Endothelial cell of umbilical vein (primary cell): Measurements from ENCODE around the gene CIBAR2. TPM values are rescaled to one million over a fixed set of nuclear protein-coding genes. Genes with fewer than 3 reads are reported as not detected.

Experiments
- BruUV-seq: library from RNA; stranded (reverse); fragments of 400-500 nt; replicated peaks from 2 replicates; lab custom pipeline; 2021; lab: Mats Ljungman, UMichigan
- CTCF ChIA-PET: fragments of 300-600, 350-600 bp; sonication (Branson Sonifier 250); formaldehyde crosslinking; loops from one replicate; lab custom pipeline; 2021; ENCODE audit warnings: antibody characterized with exemption, inconsistent platforms; lab: Charles Lee
- POLR2A ChIA-PET: fragments of 300-600, 350-600 bp; sonication (Branson Sonifier 250); formaldehyde crosslinking; loops from one replicate; lab custom pipeline; 2021; ENCODE audit warnings: antibody characterized with exemption, inconsistent platforms; lab: Charles Lee
- DNase-seq: peaks from one replicate; pipeline ENCODE4 v3.0.0-alpha.2; 2011; ENCODE audit warnings: low read depth, low spot score
- FAIRE-seq: peaks from 2 replicates; lab custom pipeline; 2011; peaks lifted over from hg19 to GRCh38; lab: Jason Lieb, UNC
- H2AFZ ChIP-seq: 2 replicates; pipeline ENCODE4 v1.6.0; 2012; ENCODE audit warnings: low read depth, low read length, control low read depth, inconsistent platforms
- H3K27ac ChIP-seq: 2 replicates; pipeline ENCODE4 v1.5.1; 2011; ENCODE audit warnings: low read depth, mild to moderate bottlenecking, control low read depth, low read length, moderate library complexity; ENCODE audit not compliant: insufficient read depth
- H3K27me3 ChIP-seq, 2 experiments: 2 replicates each; pipeline versions ENCODE4 v1.6.0 to v1.6.1; 2011; ENCODE audit warnings: low read length in 2 of 2, mixed read lengths in 1 of 2; ENCODE audit not compliant: control insufficient read depth in 2 of 2, insufficient read depth in 2 of 2
- H3K36me3 ChIP-seq, 2 experiments: 2 replicates in 1 of 2; 3 replicates in 1 of 2; pipeline ENCODE4 v1.5.1; 2011; ENCODE audit warnings: low read length in 2 of 2, mild to moderate bottlenecking in 1 of 2, moderate library complexity in 1 of 2; ENCODE audit not compliant: control insufficient read depth in 2 of 2, insufficient read depth in 2 of 2; ENCODE audit errors: extremely low read depth in 1 of 2
- H3K4me1 ChIP-seq: 3 replicates; pipeline ENCODE4 v1.5.1; 2011; ENCODE audit warnings: mild to moderate bottlenecking, low read length; ENCODE audit not compliant: control insufficient read depth, insufficient read depth; ENCODE audit errors: extremely low read depth
- H3K4me2 ChIP-seq: 2 replicates; pipeline ENCODE4 v1.6.1; 2011; ENCODE audit warnings: low read length, control low read depth, mixed read lengths; ENCODE audit not compliant: insufficient read depth
- H3K4me3 ChIP-seq, 3 experiments: fragments of 200-600 bp in 1 of 3; sonication (generic), shearing (Covaris generic) in 1 of 3; replicated peaks in 1 of 3; 2 replicates each; pipeline ENCODE4 v1.5.1; 2011 to 2016; ENCODE audit warnings: control low read depth in 3 of 3, low read length in 3 of 3, mild to moderate bottlenecking in 2 of 3, inconsistent platforms in 1 of 3, low read depth in 1 of 3, moderate library complexity in 1 of 3; ENCODE audit not compliant: insufficient read depth in 1 of 3
- H3K79me2 ChIP-seq: 2 replicates; pipeline ENCODE4 v1.6.0; 2012; ENCODE audit warnings: low read length, inconsistent platforms; ENCODE audit not compliant: control insufficient read depth, insufficient read depth
- H3K9ac ChIP-seq: replicated peaks from 2 replicates; pipeline ENCODE3; 2011; ENCODE audit warnings: low read length, control low read depth; ENCODE audit not compliant: insufficient read depth; ENCODE audit errors: extremely low read depth
- H3K9me1 ChIP-seq: replicated peaks from 3 replicates; pipeline ENCODE4 v1.6.0; 2011; ENCODE audit warnings: mild to moderate bottlenecking, low read length; ENCODE audit not compliant: control insufficient read depth, insufficient read depth; ENCODE audit errors: extremely low read depth
- H3K9me3 ChIP-seq: replicated peaks from 2 replicates; pipeline ENCODE4 v1.5.1; 2012; ENCODE audit warnings: low read length, inconsistent platforms; ENCODE audit not compliant: control insufficient read depth, insufficient read depth
- H4K20me1 ChIP-seq: replicated peaks from 2 replicates; pipeline ENCODE3; 2011; ENCODE audit warnings: mild to moderate bottlenecking, low read length; ENCODE audit not compliant: control insufficient read depth, insufficient read depth; ENCODE audit errors: extremely low read depth
- EZH2 ChIP-seq: IDR thresholded peaks from 2 replicates; pipeline ENCODE4 v1.6.1; 2012; ENCODE audit warnings: borderline replicate concordance, low read depth, mild to moderate bottlenecking, moderate library complexity, low read length, inconsistent platforms; ENCODE audit not compliant: severe bottlenecking
- FOS ChIP-seq: IDR thresholded peaks from 2 replicates; pipeline ENCODE4 v1.6.1; 2011; ENCODE audit warnings: mild to moderate bottlenecking, low read length, moderate library complexity, borderline replicate concordance; ENCODE audit not compliant: insufficient read depth
- GATA2 ChIP-seq: IDR thresholded peaks from 2 replicates; pipeline ENCODE4 v1.7.0; 2011; ENCODE audit warnings: low read depth, mild to moderate bottlenecking, moderate library complexity, mixed read lengths, low read length; ENCODE audit not compliant: insufficient read length, insufficient read depth
- JUN ChIP-seq: IDR thresholded peaks from 2 replicates; pipeline ENCODE4 v1.6.1; 2011; ENCODE audit warnings: borderline replicate concordance, low read depth; ENCODE audit not compliant: insufficient read length, insufficient read depth
- MAX ChIP-seq: IDR thresholded peaks from 2 replicates; pipeline ENCODE4 v1.6.1; 2011; ENCODE audit not compliant: insufficient read depth, insufficient read length
- MYC ChIP-seq: IDR thresholded peaks from one replicate; pipeline ENCODE4 v1.6.1; 2011; ENCODE audit warnings: mild to moderate bottlenecking, low read depth, low read length
- POLR2A ChIP-seq: IDR thresholded peaks from 2 replicates; pipeline ENCODE4 v1.6.1; 2012; ENCODE audit warnings: low read depth, mild to moderate bottlenecking, control low read depth, low read length
- POLR2AphosphoS5 ChIP-seq: IDR thresholded peaks from 2 replicates; pipeline ENCODE4 v1.6.1; 2012; ENCODE audit warnings: low read depth, mild to moderate bottlenecking, control low read depth, low read length, moderate library complexity; ENCODE audit not compliant: insufficient read depth
- dilution Hi-C: fragments of 300-500 bp; cut with MboI; formaldehyde crosslinking; loops from one replicate; pipeline ENCODE4 v1.15.0; 2019; ENCODE audit warnings: low sequenced_read_pairs; ENCODE audit not compliant: extremely low pct_ligation_motif_present
- intact Hi-C: fragments of 100-400 bp; cut with micrococcal nuclease; formaldehyde crosslinking; loops from one replicate; pipeline ENCODE4 v1.10.0; 2022
- polyA plus RNA-seq, 4 experiments: library from polyadenylated mRNA; depleted of rRNA in 3 of 4; stranded (reverse) in 3 of 4; unstranded in 1 of 4; fragments of >200 nt; gene quantifications; 2 replicates each; pipeline versions ENCODE4 v1.2.1 to v1.2.3, GENCODE V29; 2011 to 2012; ENCODE audit warnings: missing spikeins in 1 of 4
- total RNA-seq: library from RNA; stranded (reverse); gene quantifications from 2 replicates; pipeline ENCODE4 v1.2.3, GENCODE V29; 2021
- TF ChIP-seq, protein P1 (sequence below), 2 donors: IDR thresholded peaks; 1 replicate in 1 of 2; 2 replicates in 1 of 2; pipeline ENCODE4 v1.5.1; 2011; ENCODE audit warnings: low read length in 2 of 2, mild to moderate bottlenecking in 2 of 2, moderate library complexity in 2 of 2, control low read depth in 1 of 2, inconsistent platforms in 1 of 2, low read depth in 1 of 2; ENCODE audit not compliant: insufficient read depth in 1 of 2; ENCODE audit errors: extremely low read depth in 1 of 2

The CIBAR2 gene
- total and polyA plus RNA-seq, 2 donors (not counting 3 experiments of a cell fraction or from before 2014, with no cell fraction given) = 0.07 TPM; not detected in 1

DNA sequence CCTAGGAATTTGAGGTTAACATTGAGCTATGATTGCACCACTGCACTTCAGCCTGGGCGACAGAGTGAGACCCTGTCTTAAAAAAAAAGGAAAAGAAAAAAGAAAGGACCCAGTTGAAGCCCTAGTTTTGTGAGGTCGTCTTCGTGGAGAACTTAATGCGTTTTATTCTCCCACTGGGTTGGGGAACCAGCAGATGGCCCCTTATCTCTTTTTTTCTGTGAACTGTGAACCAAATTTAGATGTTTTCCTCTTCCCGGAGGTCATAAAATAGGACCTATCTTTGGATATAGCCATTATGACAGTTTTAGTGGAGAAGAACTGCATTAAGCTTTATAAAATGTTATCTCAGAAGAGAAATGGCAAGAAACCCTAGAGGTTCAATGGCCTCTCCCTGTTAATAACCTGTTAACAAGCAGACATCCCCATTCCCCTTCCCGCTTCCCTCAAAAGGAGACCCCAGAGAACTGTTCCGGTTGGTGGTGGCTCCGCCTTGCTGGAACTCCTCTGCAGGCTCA is 61.1 kb downstream of the CIBAR2 start:
- Histone ChIP-seq H4K20me1 (no peaks in the 10 kb centered on the region), H3K4me1 (peaks cover 8% of the 10 kb centered on the region), H3K9ac (no peak overlapping the region), H2AFZ (no peak overlapping the region), H3K9me1 (no peaks in the 10 kb centered on the region), H3K27me3 (no peaks in the 10 kb centered on the region), H3K27ac (no peak overlapping the region), H3K9me3 (no peaks in the 10 kb centered on the region), H3K79me2 (no peaks in the 10 kb centered on the region), H3K36me3 (no peaks in the 10 kb centered on the region), H3K4me2 (no peak overlapping the region), H3K4me3 (no peak overlapping the region)
- ChIA-PET CTCF (interaction anchor here (0.9 to 1.3 kb wide), 3 partner anchors 21 to 80 kb away, joined by 3 to 4 read pairs (median 3); no protein-coding TSS in a partner anchor), POLR2A (no interaction called here)
- DNase-seq = no peak
- intact Hi-C loops = no loop called here
- TF ChIP-seq FOS (no peak), MAX (no peak), POLR2AphosphoS5 (no peak), JUN (no peak), MYC (no peak), GATA2 (no peak), EZH2 (no peak), POLR2A (no peak)
- TF ChIP-seq, protein P1, sequence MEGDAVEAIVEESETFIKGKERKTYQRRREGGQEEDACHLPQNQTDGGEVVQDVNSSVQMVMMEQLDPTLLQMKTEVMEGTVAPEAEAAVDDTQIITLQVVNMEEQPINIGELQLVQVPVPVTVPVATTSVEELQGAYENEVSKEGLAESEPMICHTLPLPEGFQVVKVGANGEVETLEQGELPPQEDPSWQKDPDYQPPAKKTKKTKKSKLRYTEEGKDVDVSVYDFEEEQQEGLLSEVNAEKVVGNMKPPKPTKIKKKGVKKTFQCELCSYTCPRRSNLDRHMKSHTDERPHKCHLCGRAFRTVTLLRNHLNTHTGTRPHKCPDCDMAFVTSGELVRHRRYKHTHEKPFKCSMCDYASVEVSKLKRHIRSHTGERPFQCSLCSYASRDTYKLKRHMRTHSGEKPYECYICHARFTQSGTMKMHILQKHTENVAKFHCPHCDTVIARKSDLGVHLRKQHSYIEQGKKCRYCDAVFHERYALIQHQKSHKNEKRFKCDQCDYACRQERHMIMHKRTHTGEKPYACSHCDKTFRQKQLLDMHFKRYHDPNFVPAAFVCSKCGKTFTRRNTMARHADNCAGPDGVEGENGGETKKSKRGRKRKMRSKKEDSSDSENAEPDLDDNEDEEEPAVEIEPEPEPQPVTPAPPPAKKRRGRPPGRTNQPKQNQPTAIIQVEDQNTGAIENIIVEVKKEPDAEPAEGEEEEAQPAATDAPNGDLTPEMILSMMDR (IDR thresholded peaks at IDR 0.05; ENCODE audit: extremely low read depth in 1 of 2, insufficient read depth in 1 of 2, low read depth in 1 of 2, low read length in 2 of 2) = no peak
- BruUV-seq = no TSS peak
- dilution Hi-C loops = no loop called here
- no peak for FAIRE-seq
